Umbilical cord (tissue), 2 donors: Measurements from ENCODE around the gene PCBP3. TPM values are rescaled to one million over a fixed set of nuclear protein-coding genes. Genes with fewer than 3 reads are reported as not detected.
"Not testable (repeated sequence)": the region's sequence is repeated elsewhere in the genome, so short reads cannot be mapped to it uniquely, and the experiment has no call there.

ENCODE experiments used
- DNase-seq: peaks from one replicate; pipeline ENCODE4 v3.0.0-alpha.2; 2015; ENCODE audit warnings: low spot score
- total RNA-seq: library from RNA; depleted of rRNA; stranded (reverse); fragments of >200 nt; gene quantifications from one replicate; pipeline ENCODE4 v1.2.3, GENCODE V29; 2014; ENCODE audit warnings: low replicate concordance; ENCODE audit not compliant: insufficient read depth

PCBP3 gene
- total RNA-seq, 1 donor from 2014 or later, result 4.8 TPM

GRCh38 chr21:45942755-45943629 is 299.5 kb downstream of the PCBP3 start:
- no peak for DNase-seq

DNA sequence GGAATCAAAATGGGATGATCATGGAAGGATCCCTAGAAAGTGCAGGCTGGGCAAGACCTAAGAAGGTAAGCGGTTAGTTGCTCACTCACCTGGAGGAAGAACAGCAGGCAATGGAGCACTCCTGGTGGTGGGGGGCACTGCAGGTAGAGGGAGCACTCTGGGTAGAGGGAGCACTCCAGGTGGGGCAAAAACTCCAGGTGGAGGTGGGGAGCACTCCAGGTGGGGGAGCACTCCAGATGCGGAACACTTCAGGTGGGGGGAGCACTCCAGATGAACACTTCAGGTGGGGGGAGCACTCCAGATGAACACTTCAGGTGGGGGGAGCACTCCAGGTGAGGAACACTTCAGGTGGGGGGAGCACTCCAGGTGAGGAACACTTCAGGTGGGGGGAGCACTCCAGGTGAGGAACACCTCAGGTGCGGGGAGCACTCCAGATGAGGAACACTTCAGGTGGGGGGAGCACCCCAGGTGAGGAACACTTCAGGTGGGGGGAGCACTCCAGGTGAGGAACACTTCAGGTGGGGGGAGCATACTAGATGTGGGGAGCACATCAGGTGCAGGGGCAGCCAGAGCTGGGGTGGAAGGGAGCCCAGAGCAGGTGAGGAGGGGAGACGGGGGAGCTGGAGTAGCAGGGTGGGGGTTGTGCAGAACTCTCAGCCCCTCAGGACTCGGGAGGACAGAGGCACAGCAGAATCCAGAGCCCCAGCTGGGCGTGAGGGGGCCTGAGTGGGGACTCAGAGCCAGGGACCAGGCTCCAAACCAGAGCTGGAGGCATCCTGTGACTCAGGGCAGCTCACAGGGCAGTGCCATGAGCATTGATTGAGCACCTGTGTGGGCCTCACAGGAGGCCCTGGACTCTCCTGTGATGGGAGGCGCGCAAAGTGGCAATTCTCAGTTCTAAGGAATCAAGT is 300.4 kb downstream of the PCBP3 start:
- DNase-seq, result no peak

DNA sequence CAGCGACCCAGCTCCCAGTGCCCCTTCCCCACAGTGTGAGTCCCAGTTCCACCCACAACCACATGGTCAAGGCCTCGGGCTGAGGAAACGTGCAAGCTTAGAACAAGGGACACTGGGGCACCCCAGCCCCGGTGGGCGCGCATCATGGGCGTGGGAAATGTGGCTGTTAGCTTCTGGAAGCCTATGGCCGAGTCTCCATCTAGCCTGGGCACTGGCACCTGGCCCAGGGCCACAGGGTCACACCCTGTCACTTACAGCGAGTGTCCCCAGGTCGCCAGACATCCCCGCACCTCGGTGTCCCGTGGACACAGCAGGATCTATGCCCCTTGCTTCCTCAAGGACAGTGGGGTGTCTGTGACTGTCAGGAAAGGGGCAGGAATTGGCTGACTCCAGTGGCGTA is 301.1 kb downstream of the PCBP3 start:
- no peak for DNase-seq

DNA sequence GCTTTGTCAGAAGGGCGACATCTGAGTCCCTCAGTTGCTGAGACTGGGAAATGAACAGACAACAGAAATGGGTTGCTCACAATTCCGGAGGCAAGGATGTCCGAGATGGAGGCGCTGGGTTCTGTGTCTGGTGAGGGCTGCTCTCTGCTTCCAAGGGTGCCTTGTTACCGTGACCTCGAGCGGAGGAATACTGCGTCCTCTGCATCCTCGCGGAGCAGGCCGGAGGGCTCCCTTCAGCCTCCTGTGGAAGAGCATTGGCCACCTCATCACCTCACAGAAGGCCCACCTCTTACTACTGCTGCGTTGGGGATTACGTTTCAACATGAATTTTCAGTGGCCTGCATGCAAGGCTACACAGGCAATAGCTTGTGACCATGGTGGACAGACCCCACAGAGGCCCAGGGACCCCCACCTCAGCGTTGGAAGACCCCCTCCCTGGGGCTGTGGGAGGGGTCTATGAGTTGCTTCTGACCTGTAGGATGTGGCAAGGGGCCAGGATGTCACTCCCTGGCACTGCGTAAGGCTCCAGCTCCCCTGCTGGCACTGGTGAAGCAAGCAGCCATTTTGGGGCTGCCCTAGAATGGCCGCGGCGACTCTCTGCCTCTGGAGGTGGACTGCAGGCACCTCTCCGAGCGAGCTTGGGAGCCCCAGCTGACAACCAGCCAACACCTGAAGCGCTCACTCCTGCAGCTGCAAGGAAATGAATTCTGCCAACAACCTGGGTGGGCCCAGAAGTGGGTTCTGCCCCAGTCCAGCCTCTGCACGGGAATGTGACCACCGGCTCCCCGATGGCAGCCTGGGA is 301.7 kb downstream of the PCBP3 start:
- DNase-seq, result no peak

- DNase-seq, result no peak
Measured at GRCh38 chr21:45945868-45946210, 302.3 kb downstream of the PCBP3 start.

DNA sequence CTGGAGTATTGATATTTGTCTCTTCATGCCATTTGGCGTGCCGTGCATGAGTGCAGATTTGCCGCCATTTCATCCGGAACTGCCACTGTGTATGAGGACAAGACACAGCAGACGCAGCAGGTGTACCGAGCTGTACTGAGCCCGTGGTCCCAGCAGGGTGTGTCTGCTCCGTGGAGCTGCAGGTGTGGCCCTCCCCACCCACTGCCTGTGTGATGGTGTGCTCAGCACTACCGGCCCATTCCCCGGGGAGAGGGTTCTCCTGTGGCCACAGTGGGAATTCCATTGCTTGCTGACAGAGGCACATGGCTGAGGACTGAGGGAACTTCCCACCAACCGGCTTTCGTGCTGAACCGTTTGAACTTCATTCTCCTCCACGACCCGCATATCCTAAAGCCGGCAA is 303.8 kb downstream of the PCBP3 start:
- no peak for DNase-seq

DNA sequence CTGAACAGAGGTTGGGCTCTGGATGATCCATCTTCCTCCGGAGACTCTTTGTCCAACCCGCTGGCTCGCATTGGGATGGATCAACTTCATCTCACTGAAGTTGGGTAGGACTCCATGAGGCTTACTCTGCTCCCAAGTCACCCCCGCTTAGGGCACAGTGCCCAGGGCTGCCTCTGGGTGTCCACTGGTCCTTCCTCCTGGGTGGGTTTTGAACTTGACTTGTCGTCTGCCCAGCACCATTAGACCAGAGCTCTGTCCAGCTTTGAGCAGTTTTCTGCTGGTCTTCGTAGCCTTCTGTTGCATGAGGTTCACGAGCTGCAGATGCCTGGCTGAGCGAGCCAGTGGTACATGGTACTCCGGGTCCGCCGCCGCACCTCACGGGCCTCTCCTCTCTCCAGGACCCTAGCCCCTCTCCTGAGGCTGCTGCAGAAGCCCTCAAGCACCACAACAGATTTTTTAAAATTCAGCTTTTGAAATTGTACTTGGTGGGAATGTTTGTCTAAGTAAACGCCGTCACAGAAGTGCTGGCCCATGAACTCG is 304.3 kb downstream of the PCBP3 start:
- no peak for DNase-seq

DNA sequence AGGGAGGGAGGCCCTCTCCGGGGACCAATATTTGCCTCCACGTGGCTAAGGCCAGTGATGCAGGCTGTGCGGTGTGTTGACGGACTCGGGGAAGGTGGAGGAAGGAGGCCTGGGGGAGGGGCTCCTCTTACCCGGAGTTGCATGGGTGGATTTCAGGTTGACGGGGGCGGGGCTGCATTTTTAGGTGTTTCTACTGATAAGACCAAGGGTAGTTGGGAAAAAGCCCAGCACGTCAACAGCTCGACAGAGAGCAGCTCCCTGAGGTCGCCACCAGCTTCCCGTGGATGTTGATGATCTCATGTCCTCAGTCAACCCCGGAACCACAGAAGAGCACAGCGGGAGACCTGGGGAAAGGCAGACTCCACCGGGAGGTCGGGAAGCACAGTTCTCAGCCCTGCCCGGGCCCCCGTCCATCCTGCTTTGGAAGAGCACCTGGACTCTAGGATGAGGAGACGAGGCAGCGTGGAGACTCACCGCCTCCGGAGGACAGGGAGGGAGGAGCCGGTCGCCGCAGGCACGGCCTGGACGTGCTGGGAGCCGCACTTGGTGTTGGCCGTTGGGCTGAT is 305.1 kb downstream of the PCBP3 start:
- DNase-seq, result no peak

GRCh38 chr21:45949928-45950739 is 306.6 kb downstream of the PCBP3 start:
- no peak for DNase-seq

GRCh38 chr21:45950740-45951515 is 307.4 kb downstream of the PCBP3 start:
- peak; percentile 92 for DNase-seq

GRCh38 chr21:45951676-45952075 is 308.2 kb downstream of the PCBP3 start:
- no peak for DNase-seq

GRCh38 chr21:45952527-45952926 is 309.0 kb downstream of the PCBP3 start:
- not testable (repeated sequence) for DNase-seq

DNA sequence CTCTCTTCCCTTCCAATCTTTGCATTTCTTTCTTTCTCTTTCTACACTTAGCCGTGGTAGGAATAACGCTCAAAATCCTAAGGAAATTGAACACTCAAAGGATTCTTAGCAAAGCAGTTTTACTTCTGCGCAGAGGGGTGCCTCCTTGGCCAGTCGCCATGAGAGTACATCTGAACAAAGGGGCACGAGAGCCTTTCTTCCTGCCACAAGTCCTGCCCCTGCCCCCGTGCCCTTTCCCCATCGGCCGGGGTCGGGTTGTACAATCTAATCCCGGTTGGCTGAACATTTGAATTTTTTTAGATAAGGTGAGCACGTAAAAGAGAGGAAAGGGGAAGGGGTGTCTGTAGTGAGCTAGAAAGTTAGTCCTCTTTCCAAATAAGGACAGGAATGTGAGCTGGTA is 309.4 kb downstream of the PCBP3 start:
- peak; percentile 58 for DNase-seq

DNA sequence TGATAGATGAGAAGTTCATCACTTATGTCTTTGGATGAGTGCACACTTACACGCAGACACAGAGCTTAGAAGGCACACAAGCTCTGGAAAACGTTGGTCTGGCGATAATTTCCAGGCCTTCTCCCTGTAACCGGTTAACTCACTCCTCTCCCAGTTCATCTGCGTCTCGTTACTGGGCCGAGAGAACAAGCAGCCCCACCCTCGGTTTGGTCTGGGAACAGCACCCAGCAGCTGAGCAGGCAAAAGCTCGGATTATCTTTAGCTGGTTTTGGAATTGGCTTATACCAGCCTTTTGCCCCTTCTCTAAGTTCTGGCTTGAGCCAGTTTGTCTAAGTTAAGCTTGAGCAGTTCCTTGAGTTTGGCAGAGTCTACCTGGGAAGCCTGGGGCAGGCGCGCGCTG is 310.7 kb downstream of the PCBP3 start:
- peak; percentile 93 for DNase-seq

DNA sequence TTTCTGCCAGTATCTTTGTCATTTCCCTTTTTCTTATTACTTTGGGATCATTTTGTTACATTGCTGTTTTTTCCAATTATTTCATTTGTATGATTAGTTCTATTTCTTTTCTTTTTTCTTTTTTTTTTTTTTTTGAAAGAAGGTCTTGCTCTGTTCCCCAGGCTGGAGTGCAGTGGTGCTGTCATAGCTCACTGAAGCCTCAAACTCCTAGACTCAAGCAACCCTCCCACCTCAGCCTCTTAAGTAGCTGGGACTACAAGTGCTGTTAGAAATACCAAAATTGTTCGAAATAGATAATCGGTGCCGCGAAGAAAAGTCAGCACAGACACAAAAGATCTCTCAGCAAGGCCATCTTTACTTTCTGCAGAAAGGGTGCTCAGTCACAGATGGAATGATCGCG is 311.4 kb downstream of the PCBP3 start:
- no peak for DNase-seq

DNA sequence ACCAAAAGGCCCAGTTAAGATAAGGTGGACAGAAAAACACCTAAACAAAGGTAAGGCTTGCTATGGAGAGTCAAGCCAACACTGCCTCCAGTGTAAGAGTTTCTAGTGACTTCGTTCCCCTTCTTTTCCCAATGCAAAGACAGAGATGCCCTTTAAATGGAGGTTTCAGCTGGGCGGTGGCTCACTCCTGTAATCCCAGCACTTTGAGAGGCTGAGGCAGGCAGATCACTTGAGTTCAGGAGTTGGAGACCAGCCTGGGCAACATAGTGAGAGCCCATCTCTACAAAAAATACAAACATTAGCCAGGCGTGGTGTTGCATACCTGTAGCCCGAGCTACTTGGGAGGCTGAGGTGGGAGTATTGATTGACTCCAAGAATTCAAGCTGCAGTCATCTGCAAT is 314.0 kb downstream of the PCBP3 start:
- no peak for DNase-seq

GRCh38 chr21:45957981-45958600 is 314.6 kb downstream of the PCBP3 start:
- DNase-seq, result peak; percentile 81

DNA sequence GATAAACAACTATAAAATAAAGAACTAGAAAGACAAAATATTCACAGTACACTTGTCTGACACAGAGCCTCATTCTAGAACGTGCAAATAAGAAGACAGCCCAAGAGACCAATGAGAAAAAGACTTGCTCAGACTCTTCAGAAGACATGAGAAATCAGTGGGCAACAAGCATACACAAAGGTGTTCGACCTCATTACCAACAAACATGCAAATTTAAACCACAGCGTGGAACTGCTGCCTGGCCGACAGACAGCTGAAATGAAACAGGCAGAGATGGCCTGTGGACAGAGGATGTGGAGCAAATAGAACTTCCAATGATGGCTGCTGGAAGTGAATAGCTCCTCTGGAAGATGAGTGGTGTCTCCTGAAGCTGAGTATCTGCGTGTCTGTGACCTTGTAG is 315.7 kb downstream of the PCBP3 start:
- DNase-seq, result no peak

DNA sequence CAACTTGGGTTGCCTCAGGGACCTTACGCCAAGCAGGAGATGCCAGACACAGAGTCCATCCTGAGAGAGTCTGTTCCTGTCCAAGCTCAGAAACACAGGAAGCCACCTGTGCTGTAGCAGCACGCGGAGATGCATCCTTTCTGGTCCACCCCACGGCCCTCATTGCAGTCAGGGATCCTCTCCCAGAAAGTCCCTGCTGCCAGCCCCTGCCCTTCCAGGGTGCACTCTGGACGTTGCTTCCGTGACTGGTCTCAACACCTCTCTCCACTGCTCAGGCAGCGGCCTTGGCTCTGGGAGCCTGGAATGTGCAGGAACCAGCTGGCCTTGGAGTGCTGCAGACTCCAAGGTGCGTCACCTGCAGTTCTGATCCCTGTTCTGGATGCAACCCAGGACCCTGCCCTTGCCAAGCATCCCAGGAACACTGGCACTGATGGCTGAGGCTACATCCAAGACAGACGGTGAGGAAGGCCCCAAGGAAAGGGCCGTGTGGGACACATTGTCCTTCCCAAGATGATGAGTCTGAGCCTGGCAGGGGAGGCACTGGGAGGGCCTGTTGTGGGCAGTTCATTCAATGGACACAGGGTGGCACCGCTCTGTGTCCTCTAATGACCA is 316.4 kb downstream of the PCBP3 start:
- no peak for DNase-seq
